Liver (tissue), 3 donors: ENCODE results near the gene TPCN1.

Experiments
- MAX ChIP-seq: IDR thresholded peaks from 2 replicates; pipeline ENCODE4 v1.6.1; 2016; ENCODE audit warnings: antibody characterized with exemption
- RAD21 ChIP-seq, 2 donors: IDR thresholded peaks; 2 replicates each; pipeline ENCODE4 v1.6.1; 2016; ENCODE audit warnings: antibody characterized with exemption in 2 of 2, mild to moderate bottlenecking in 2 of 2
- RXRA ChIP-seq, 2 donors: IDR thresholded peaks; 2 replicates each; pipeline ENCODE4 v1.6.1; 2017 to 2018; ENCODE audit warnings: antibody characterized with exemption in 2 of 2, mild to moderate bottlenecking in 1 of 2
- TF ChIP-seq, protein P1 (sequence below): fragments of 150-350 bp; IDR thresholded peaks from 2 replicates; pipeline ENCODE4 v1.5.1; 2017; ENCODE audit warnings: improper control_type of control experiment, low read depth, low read length; ENCODE audit not compliant: missing input control
- TF ChIP-seq, protein P2 (sequence below): IDR thresholded peaks from 2 replicates; pipeline ENCODE4 v1.6.1; 2016; ENCODE audit warnings: antibody characterized with exemption, mild to moderate bottlenecking
- TF ChIP-seq, protein P3 (sequence below): IDR thresholded peaks from 2 replicates; pipeline ENCODE4 v1.6.1; 2016; ENCODE audit warnings: antibody characterized with exemption
- donor health status: healthy.
- donor health status: healthy.

DNA sequence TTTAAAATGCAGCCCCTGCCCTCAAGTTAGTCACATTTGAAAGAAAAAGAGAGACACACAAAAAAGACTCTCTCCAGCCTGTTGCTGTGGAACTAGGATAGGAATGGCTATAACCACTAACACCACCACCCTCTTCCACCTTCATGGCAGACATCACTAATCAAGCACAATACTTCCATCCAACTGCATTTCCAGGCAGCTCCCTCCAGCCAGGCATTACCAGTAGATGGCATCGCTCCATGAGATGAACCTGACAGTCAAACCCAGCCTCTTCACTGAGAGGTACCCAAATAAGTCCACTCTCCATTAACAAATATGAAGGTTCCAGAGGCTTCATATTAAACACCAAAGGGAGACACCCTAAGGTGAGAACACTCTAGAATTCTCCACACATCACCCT, 89.2 kb downstream of the TPCN1 start:
- peak; percentile 27 to 44 for TF ChIP-seq RAD21 (IDR thresholded peaks at IDR 0.05)
- TF ChIP-seq, protein P1, sequence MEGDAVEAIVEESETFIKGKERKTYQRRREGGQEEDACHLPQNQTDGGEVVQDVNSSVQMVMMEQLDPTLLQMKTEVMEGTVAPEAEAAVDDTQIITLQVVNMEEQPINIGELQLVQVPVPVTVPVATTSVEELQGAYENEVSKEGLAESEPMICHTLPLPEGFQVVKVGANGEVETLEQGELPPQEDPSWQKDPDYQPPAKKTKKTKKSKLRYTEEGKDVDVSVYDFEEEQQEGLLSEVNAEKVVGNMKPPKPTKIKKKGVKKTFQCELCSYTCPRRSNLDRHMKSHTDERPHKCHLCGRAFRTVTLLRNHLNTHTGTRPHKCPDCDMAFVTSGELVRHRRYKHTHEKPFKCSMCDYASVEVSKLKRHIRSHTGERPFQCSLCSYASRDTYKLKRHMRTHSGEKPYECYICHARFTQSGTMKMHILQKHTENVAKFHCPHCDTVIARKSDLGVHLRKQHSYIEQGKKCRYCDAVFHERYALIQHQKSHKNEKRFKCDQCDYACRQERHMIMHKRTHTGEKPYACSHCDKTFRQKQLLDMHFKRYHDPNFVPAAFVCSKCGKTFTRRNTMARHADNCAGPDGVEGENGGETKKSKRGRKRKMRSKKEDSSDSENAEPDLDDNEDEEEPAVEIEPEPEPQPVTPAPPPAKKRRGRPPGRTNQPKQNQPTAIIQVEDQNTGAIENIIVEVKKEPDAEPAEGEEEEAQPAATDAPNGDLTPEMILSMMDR: peak; percentile 2
- TF ChIP-seq RXRA (IDR thresholded peaks at IDR 0.05): no peak
- TF ChIP-seq, protein P2, sequence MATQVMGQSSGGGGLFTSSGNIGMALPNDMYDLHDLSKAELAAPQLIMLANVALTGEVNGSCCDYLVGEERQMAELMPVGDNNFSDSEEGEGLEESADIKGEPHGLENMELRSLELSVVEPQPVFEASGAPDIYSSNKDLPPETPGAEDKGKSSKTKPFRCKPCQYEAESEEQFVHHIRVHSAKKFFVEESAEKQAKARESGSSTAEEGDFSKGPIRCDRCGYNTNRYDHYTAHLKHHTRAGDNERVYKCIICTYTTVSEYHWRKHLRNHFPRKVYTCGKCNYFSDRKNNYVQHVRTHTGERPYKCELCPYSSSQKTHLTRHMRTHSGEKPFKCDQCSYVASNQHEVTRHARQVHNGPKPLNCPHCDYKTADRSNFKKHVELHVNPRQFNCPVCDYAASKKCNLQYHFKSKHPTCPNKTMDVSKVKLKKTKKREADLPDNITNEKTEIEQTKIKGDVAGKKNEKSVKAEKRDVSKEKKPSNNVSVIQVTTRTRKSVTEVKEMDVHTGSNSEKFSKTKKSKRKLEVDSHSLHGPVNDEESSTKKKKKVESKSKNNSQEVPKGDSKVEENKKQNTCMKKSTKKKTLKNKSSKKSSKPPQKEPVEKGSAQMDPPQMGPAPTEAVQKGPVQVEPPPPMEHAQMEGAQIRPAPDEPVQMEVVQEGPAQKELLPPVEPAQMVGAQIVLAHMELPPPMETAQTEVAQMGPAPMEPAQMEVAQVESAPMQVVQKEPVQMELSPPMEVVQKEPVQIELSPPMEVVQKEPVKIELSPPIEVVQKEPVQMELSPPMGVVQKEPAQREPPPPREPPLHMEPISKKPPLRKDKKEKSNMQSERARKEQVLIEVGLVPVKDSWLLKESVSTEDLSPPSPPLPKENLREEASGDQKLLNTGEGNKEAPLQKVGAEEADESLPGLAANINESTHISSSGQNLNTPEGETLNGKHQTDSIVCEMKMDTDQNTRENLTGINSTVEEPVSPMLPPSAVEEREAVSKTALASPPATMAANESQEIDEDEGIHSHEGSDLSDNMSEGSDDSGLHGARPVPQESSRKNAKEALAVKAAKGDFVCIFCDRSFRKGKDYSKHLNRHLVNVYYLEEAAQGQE: no peak
- TF ChIP-seq, protein P3, sequence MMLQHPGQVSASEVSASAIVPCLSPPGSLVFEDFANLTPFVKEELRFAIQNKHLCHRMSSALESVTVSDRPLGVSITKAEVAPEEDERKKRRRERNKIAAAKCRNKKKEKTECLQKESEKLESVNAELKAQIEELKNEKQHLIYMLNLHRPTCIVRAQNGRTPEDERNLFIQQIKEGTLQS: no peak
- TF ChIP-seq MAX: no peak
